HG03025 (cell line): Measurements from ENCODE around the gene DIS3.
"Not testable (repeated sequence)": the region's sequence is repeated elsewhere in the genome, so short reads cannot be mapped to it uniquely, and the experiment has no call there.

Experiments
- ATAC-seq: cut with Tn5 transposase; IDR thresholded peaks from one replicate; pipeline ENCODE4 v1.9.1; 2021; ENCODE audit warnings: mild to moderate bottlenecking, moderate library complexity; ENCODE audit not compliant: unreplicated experiment, low FRiP score

Gene DIS3, protein sequence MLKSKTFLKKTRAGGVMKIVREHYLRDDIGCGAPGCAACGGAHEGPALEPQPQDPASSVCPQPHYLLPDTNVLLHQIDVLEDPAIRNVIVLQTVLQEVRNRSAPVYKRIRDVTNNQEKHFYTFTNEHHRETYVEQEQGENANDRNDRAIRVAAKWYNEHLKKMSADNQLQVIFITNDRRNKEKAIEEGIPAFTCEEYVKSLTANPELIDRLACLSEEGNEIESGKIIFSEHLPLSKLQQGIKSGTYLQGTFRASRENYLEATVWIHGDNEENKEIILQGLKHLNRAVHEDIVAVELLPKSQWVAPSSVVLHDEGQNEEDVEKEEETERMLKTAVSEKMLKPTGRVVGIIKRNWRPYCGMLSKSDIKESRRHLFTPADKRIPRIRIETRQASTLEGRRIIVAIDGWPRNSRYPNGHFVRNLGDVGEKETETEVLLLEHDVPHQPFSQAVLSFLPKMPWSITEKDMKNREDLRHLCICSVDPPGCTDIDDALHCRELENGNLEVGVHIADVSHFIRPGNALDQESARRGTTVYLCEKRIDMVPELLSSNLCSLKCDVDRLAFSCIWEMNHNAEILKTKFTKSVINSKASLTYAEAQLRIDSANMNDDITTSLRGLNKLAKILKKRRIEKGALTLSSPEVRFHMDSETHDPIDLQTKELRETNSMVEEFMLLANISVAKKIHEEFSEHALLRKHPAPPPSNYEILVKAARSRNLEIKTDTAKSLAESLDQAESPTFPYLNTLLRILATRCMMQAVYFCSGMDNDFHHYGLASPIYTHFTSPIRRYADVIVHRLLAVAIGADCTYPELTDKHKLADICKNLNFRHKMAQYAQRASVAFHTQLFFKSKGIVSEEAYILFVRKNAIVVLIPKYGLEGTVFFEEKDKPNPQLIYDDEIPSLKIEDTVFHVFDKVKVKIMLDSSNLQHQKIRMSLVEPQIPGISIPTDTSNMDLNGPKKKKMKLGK

DNA sequence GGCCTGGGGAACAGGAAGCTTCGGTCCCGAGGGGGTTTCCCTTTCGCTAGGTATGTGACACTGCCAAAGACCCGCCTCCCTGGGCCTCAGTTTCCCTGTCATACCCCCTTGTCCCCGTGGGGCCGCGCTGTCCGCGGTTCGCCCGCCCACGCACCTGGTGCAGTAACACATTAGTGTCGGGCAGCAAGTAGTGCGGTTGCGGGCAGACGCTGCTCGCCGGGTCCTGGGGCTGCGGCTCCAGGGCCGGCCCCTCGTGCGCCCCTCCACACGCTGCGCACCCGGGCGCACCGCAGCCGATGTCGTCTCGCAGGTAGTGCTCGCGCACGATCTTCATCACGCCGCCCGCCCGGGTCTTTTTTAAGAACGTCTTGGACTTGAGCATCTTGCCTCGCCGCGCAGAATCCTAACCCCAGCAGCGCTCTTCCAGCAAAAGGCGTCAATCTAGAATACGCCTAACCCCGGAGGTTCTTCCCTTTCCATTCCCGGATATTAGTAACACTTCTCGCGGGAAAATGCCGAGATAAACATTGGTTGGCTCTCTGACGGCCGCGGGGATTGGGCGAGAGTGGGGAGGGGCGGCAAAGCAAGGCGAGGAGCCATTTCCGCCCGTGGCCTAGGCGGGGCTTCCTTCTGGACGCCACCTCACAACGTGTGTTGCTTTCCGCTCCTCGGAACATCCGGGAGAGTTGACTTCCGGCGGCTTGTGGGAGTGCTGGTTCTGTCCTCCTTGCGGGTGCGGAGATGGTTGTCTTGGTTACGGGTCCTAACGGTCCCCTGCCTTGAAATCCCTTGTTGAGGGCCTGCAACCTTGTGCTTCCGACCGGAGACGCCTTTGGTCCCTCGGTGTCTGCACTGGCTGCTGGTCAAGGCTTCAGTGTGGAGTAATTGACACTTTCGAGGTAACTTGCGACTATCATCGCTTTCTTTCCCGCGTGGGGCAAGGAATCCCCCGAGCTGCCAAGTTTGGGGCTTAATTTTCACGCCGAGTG is at the start of gene DIS3, which contains the start of gene PIBF1:
TSS of gene DIS3 (minus strand) at position 450 of the 989 bp plus-strand sequence. CDS start at position 382, 68 bp downstream.
TSS of gene PIBF1 (plus strand) at position 683 of the 989 bp plus-strand sequence. CDS start 1,337 bp downstream, outside the sequence.
- peak; percentile 99 for ATAC-seq

DNA sequence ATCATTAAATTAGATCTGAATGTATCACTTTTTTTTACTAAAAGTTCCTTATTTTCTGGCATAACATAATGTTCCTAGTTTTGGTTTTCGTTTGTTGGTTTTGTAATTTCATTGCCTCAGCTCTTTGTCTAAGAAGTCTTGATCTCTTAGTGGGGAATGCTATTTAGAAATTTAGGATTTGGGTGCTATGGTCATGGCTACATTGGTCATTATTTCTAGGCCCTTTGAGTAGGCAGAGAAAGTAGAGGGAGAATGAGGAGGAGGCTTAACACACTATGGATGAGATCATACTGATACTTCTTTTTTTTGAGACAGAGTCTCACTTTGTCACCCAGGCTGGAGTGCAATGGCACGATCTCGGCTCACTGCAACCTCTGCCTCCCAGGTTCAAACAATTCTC is 42.0 kb upstream of the DIS3 start:
- no peak for ATAC-seq

DNA sequence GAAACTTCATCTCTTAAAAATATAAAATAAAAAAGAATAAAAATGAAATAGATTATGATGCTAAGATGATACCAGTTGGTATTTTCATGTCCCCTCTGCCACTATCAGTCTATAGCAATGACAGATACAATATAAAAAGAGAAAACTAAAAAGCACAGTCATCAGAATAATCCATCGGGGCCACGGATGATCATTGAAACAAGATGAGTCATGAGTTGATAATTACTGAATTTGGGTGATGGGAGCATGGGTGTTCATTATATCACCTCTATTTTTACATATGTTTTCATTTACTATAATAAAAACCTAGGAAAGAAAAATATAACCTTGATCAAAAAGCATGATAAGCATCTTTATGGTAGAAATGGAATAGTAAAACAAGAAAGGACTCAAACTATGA is 41.4 kb upstream of the DIS3 start:
- ATAC-seq = no peak

DNA sequence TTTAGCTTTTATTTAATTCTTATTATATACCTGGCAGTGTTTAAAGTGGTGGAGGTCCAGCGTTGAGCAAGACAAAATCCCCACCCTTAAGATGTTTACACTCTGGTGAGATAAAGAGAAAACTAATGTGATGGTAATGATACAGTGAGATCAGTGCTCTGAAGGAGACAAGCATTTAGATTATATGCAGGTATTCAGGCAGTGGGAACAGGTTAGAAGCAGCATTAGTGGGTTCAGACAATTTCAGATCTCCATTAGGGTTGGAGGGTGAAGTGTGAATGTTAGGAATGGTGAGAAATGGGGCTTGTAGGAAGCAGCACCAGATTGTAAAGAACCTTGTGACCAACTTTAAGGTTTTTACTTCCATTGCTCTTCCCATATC is 39.2 kb upstream of the DIS3 start:
- no peak for ATAC-seq

DNA sequence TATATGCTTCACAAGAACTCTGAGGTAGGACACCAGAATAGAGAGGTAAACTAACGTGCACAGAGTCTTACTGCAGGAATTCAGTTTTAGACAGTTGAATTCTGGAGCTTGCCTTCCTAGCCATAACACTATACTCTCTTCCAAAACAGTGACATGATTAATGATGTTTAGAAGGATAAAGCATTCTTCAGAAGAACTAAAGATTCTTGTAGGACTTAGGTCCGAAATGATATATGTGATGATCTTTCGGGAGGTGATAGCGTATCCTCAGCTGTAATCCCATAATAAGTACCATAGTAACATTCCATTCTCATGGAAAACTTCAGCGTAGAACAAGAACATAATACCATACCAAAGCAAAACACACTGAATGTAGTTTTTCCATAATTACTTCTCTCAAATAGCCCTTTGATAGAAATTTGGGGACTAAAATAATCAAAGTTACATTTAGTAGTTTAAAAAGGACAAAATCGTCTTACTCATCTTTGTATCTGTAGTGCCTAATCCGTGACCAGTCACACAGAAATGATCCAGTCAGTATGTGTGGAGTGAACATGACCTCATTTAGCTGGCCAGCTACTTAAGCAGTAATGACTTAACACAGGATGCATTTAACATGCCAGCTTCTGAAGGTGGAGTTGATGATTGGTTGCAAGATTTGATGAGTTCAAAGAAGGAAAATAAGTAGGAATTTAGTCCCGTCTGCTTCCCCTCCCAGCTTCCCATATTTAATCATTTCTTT is 38.6 kb upstream of the DIS3 start:
- no peak for ATAC-seq

DNA sequence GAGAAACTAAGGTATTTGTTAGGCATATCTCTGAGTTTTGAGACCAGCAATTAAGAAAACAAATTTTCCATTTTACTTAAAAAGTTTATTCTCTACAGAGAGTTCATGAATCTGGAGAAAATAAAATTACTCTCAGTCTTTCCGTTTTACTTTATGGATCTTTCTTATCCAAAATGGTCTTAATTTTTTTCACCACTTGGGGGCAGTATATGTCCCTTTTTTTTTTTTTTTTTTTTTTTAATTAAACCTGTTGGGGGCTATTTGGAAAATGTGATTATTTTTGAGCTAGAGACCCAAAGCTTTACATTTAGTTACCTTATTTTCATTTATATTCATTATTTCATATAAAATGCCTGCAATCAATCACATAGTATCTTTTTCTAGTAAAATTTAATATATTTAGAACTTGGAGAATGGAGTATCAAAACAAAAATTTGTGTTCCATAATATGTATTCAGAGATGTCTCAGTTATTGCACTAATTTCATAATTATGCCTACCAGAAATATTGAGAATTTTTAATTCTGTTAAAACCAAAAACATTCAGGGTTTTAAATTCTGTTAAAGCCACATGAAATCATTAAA is 27.3 kb upstream of the DIS3 start:
- no peak for ATAC-seq

DNA sequence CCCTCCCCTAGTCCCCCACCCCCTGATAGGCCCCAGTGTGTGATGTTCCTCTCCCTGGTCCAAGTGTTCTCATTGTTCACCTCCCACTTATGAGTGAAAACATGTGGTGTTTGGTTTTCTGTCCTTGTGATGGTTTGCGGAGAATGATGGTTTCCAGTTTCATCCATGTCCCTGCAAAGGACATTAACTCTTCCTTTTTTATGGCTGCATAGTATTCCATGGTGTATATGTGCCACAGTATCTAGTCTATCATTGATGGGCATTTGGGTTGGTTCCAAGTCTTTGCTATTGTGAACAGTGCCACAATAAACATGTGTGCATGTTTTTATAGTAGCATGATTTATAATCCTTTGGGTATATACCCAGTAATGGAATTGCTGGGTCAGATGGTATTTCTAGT is 24.8 kb upstream of the DIS3 start:
- not testable (repeated sequence) for ATAC-seq

DNA sequence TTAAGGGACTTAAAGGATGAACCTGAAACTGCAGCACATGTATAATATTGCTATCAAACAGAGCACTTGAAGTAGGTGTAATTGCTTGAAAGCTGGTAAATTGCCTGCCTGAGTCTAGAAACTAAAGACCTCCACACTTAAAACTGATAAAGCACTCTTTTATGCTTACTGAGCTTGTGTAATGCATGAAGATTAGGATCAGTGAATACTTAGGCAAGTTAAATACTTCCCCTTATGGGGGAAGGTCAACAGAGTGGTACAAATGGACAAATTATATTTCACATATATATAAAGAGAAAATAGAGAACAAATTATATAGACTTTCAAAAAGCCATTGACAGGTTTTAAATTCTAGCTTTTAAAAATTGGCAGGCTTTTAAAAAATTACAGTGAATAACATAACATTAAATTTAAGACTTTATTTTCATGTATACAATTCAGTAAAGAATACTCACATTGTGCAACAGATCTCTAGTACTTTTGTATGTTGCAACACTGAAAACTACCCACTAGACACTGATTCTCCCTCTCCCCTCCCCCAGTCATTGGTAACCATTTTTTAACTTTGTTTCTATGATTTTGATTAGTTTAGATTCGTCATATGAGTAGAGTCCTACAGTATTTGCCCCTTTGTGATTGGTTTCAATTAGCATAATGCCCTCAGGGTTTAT is 24.1 kb upstream of the DIS3 start:
- ATAC-seq = no peak

DNA sequence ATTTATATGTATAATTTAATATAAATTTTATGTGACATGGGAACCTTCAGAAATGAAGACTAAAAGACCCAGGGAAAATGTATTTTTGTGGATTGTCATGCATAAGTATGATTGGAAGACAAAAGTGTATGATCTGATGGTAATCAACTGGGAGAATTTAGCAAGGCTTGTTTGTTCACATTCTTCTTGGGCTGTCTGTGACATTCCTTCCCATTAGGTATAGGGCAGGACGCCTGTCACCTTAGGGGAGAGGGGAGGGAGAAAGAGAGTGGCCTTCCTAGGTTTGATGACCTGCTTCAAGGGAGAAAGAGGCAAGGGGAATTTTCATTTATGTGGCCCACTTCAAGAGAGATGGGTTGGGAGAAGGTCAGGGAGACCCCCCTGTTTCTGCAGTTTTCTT is 22.6 kb upstream of the DIS3 start:
- ATAC-seq = no peak

DNA sequence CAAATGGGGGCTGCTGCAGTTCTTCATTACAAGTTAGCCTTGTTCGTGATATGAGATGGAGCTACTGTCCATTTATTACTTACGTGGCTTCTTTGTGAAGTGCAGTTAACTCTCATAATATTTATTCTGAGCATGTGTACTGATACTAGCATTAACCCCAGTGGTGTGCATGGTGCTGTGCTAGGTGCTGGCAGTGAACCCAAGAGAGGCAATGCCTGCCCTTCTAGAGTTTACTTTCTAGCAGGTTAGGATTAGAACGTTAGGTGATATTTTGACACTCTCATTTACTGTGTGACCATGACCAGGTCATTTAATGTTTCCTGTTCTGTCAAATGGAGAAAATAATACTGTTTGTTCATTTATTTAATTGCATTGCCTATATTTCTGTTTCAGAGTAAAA is 17.1 kb upstream of the DIS3 start:
- ATAC-seq = no peak

DNA sequence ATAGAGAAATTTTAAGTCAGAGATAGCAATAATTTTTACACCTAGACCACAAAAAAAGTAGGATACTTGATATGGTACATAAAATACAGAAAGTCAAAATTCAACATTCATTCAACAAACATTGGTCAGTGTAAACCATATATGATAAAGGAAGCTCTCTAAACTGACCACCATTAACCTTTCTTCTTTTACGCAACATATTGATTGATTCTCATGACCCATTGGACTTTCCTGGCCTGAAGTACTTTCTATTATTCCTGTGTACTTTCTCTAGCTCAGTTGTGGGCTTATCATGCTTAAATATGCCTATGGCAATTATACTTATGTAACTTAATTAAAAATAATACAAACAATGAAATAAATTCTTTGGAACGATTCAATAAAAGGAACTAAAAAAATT is 10.9 kb upstream of the DIS3 start:
- ATAC-seq = no peak

DNA sequence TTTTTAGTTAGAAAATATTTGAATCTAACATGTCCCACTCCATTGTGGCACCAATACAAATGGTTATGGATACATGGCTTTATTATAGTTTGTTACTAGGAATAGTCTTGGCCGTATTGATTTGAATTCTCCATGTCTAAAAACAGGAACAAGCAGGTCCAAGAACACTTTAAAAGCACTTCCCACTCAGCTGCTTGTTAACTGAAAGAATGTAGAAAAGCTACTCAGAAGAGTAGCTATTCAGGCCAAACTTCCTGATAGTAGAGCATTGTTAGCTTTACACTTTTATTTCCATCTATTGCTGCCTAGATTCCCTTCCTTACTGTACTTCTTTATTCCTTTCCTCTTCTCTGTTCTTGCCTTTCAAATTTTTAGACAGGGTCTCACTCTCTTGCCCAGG is 7.1 kb upstream of the DIS3 start:
- no peak for ATAC-seq

DNA sequence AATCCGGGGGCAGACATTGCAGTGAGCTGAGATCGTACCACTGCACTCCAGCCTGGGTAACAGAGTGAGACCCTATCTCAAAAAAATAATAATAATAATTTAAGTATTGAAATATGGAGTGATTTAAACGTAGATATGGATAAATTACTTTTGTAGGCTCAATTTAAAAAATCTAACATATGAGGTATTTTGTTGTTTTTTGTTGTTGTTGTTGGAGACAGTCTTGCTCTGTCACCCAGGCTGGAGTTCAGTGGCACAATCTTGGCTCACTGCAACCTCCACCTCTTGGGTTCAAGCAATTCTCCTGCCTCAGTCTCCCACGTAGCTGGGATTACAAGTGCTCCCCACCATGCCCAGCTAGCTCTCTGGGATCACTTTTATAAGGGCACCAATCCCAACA is 3.0 kb upstream of the DIS3 start:
- ATAC-seq = not testable (repeated sequence)

DNA sequence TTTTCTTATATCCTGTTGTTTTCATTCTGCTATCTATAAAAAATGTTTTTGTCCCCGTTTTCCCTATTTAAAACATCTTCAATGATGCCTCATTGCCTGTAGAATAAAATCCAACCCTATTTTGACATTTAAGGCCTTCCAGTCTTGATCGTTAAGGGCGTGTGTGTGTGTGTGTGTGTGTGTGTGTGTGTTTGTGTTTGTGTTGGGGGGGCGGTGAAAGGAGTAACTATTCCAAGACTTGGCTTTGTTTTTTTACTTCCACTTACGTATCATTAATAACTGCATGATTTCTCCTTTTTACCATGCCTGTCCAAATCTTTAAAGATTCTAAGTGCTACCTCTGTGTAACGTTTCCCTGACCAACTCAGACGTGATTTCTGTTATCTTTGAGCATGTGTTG is 1.0 kb upstream of the DIS3 start:
- no peak for ATAC-seq

DNA sequence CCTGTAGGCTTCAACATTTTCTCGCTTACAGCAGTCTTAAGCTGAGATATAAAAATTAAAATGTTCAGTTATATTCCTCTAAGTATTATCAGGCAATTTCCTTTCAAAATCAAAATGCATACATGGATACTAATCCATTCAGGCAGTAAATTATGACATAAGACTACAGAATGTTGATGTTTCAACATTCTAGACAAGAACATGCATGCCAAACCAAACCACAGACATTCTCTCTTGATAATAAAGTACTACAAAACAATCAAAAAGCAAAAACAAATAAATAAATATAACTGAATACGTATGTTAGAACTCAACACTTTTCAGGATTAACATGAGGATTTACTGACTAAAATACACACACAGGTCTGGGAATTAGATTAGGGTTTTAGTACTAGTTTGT is 7.7 kb downstream of the DIS3 start:
- ATAC-seq = no peak

DNA sequence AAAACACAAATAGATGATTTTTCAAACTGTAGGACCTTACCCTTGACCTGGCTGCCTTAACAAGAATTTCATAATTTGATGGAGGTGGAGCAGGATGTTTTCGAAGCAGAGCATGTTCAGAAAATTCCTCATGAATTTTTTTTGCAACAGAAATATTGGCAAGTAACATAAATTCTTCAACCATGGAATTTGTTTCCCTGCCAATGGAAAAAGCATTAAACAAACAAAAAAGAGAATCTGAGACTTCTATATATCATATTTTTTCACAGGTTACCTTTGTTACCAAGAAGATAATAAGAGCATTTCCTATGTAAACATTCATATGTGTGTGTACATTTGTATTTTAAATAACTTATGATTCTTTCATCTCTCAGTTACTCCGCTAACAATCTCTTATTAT is 18.3 kb downstream of the DIS3 start:
- ATAC-seq = no peak

DNA sequence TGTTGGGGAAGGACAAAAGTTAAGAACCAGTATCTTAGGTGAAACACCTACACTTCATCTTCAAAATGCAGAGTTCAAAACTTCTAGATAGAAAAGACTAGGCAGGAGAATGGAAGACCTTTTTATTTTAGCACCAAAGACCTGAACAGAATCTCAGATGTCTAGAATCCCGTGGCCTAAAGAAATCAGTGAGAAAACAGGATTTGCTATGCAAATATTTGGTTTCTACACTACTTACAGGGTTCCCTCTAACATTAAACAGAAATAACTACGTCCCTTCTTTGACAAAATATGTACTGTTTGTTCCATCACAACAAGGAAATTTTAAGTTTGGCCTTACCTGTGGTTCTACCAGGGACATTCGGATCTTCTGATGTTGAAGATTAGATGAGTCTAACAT is 21.5 kb downstream of the DIS3 start:
- ATAC-seq = no peak

DNA sequence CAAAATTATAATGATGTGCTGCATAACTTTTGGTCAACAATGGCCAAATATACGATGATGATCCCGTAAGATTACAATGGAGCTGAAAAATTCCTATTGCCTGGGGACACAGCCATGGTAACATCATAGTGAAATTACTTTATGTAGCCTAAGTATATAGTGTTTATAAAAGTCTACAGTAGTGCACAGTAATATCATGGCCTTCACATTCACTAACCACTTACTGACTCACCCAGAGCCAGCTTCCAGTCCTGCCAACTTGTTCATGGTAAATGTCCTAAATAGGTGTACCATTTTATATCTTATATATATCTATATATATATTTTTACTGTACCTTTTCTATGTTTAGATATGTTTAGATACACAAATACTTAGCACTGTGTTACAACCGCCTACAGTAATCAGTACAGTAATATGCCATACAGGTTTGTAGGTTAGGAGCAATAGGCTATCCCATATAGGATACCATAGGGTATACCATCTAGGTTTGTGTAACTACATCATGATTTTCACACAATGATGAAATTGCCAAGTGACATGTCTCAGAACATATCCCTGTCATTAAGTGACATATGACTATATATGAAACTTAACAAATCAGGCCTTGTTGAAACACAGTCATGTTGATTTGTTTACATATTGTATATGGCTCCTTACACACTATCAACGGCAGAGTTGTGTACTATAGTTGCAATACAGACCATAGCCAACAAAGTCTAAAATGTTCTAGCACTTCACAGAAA is 23.7 kb downstream of the DIS3 start:
- no peak for ATAC-seq
